ENCODE results near the gene CCDC187.

GRCh38 chr9:136341042-136341655 is 37.3 kb upstream of the CCDC187 start:
- TF ChIP-seq CTCF (conservative IDR thresholded peaks at IDR 0.05): no peak
- no peak for TF ChIP-seq EZH2 (IDR thresholded peaks at IDR 0.05; ENCODE audit: low read depth)
